DMS53 (cell line): ENCODE measurements around the gene FOXL3.
A peak's percentile ranks its signal among the peaks of the same experiment; 100 is the strongest.
"Not testable (repeated sequence)": the region's sequence is repeated elsewhere in the genome, so short reads cannot be mapped to it uniquely, and the experiment has no call there.

ENCODE experiments used
- DNase-seq: peaks from one replicate; lab custom pipeline; 2025; lab: John Stamatoyannopoulos, UW

The FOXL3 gene

DNA sequence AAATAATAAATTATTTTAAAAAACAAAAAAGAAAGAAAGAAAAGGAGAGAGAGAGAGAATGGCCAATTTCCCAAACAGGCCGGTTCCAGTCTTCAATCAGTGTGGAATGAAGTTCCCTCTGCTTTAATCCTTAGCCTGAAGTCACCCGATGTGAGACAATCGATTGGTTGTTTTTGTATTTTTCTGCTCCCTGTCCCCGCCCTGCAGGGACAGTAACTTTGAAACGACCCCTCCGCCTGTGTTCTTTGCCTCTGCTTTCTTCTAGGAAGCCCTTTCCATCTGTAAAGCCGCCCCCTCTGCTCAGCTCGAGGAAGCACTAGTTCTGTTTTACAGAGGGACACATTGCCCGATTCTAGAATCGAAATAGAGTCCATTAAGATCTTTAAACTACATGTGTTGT, 33.4 kb downstream of the FOXL3 start:
- no peak for DNase-seq

DNA sequence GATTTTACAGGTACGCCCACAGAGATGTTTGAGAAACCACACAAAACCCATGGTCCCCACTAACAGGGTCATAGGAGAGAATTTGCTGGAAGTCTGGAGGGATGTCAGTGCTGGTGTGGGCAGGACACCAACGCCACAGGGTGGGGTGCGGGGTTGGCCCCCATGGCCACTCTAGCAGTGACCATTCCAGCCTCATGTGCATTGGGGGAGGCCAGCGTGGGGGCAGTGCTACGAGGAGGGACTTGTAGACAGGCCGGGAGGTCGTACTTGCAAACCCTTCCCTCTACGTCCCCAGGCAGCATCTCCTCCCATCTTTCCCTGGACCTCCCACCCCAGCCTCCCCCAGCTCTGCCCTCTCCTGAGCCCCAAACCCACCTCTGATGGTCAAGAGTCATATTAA, 34.0 kb downstream of the FOXL3 start:
- no peak for DNase-seq

GRCh38 chr7:325051-325798, 35.3 kb downstream of the FOXL3 start:
- DNase-seq, result no peak

DNA sequence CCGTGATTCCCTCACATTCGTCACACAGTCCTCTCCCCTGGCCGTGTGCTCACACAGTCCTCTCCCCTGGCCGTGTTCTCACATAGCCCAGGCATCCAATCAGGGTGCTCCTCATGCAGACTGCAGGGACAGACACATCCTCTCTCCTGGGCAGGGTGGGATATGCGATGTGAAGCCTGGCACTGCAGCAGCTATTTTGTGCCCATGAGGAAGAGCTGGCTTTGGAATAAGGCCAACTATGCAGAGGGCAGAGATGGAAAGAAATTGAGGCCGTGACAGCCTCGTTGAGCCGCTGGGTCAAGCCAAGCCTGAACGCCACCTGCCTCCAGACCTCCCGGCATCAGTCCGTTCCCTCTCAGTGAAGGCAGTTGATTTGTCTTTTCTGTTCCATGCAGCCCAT, 35.8 kb downstream of the FOXL3 start:
- DNase-seq, result no peak

GRCh38 chr7:326273-326672, 36.3 kb downstream of the FOXL3 start:
- DNase-seq, result no peak

DNA sequence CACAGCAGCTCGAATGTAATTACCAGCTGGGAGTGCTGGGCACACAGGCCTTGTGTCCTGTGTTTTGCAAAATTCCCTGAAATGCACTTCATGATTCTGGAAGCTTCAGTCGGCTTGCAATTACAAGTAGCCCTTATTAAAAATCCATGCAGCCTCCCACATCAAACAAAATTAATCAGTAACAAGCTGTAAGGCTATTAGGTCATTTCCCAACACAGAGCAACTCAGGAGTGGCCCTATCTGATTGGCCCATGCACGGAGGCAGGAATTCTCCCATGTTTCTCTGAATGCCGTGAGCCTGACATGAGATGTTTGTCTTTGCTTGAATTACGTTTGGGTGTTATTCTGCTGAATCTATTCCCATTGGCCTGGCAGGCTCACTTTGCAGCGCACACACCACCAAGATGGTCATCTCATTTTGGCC, 36.9 kb downstream of the FOXL3 start:
- DNase-seq, result no peak

DNA sequence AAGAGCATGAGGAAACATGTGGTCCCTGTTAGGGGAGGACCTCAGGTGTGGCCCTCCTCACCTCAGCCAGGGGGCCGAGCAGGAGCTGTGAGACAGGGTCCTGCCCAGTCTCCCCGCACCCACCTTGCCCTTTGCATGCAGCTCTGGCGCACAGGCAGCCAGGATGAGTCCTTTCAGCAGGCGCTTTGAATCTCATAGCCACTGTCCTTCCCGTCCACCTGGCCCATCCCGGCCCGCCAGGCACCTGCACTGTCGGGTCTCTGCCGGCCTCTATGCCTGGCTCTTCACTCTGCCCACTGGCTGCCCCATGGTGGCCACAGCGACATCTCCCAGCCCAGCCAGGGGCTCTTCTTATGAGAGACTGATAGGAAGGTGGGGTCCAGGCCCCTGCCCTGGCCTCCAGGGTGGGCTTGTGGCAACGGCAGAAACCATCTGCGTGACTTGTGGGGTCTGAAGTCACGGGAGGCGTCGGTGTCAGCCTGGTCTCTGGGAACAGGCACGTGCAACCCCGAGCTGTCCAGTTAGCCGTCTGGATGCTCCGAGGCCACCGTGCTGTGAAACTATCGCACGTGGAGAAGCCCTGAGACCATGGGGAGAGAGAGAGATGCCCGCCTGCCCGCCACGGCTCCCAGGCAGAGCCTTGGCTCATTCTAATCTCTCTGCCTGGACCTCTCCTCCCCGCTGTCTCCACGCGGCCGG, 37.4 kb downstream of the FOXL3 start:
- no peak for DNase-seq

DNA sequence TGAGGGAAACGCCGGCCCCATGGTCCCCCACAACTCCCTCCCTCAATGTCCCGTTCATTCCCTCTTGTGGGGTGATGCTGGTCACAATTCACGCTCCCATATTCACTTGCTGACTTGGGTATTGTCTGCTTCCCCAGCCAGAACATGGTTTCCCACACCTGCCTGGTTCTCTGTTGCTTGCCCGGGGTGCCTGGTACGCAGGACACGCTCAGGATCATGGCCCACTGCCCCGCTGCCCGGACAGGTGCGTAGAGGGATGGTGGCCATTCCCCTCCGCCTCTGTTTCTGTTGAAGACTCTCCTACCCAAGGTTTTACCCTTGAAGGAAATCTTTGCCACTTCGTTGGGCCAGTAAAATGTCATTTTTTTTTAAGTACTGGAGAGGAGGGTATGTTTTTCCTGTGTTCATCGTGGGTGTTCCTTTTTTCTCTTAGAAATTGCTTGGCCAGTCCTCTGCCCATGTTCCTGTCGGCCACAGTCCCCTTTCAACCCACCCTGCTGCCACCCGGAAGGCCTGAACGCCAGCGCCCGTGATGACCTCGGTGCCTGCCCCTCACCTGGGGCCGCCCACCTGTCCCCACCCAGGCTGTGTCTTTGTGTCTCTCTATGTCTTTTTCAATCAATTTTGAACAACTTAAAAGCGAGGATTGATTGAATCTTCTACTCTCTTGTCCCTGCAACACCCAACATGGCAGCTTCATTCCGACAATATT, 38.2 kb downstream of the FOXL3 start:
- no peak for DNase-seq

DNA sequence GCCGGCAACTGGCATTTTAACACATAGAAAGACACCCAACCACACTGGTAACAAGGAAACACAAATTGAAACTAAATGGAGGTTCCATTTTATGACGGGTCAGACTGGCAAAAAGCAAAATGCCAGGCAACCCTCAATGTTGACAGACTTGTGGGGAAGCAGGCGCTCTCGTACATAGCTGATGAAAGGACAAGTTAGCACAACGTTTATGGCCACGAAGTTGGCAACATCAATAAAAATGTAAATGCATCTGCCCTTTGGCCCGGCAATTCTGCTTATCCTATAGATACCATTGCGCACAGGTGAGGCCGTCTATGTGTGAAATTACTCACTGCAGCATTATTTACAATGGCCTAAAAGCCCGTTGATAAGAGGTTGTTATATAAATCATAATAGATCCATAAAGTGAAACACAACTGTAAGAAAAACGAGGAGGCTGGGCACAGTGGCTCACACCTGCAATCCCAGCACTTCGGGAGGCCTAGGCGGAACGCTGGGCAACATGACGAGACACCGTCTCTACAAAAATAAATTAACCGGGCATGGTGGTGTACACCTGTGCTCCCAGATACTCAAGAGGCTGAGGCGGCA, 39.8 kb downstream of the FOXL3 start:
- DNase-seq, result no peak

- no peak for DNase-seq
Observed at GRCh38 chr7:330511-331230, 40.7 kb downstream of the FOXL3 start.

- no peak for DNase-seq
Observed at GRCh38 chr7:332020-332517, 42.1 kb downstream of the FOXL3 start.

GRCh38 chr7:332646-333392, 42.8 kb downstream of the FOXL3 start:
- DNase-seq, result peak; percentile 56

DNA sequence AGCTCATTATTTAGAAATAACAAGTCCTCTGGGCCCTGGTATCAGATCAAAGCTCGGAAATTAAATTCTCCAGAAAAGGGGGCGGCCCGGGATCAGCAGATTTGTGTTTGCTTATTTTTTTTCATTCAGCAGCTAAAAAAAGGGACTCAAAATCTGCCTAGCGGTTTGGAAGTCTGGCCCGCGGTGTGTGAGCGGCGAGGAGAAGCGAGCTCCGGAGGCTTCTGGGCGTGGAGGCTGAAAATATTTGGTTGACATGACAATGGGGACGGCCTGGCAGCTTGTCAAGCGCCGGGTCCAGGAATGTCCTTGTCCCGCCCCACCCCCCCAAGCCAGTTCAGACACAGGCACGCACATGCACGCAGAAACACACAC, 43.4 kb downstream of the FOXL3 start:
- DNase-seq, result no peak

DNA sequence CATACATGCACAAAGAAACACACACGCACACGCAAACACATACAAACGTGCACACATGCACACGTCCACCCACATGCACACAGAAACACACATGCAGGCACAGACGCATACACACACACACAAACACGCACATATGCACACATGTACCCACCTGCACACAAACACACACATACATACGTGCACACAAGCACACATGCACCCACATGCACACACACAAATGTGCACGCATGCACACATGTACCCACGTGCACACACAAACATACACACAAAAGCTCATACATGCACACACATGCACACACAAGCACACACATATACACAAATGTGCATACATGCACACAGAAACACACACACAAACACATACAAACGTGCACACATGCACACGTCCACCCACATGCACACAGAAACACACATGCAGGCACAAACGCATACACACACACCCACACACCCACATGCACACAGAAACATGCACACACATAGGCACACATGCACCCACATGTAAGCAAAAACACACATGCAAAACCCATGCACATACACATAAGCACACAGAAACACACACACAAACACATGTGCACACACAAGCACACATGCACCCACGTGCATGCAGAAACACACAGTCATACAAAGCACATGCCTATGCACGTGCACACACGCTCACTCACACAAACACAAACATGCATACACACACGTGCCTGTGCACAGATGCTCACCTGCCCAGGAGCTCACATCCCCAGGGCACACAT, 44.8 kb downstream of the FOXL3 start:
- DNase-seq, result no peak

DNA sequence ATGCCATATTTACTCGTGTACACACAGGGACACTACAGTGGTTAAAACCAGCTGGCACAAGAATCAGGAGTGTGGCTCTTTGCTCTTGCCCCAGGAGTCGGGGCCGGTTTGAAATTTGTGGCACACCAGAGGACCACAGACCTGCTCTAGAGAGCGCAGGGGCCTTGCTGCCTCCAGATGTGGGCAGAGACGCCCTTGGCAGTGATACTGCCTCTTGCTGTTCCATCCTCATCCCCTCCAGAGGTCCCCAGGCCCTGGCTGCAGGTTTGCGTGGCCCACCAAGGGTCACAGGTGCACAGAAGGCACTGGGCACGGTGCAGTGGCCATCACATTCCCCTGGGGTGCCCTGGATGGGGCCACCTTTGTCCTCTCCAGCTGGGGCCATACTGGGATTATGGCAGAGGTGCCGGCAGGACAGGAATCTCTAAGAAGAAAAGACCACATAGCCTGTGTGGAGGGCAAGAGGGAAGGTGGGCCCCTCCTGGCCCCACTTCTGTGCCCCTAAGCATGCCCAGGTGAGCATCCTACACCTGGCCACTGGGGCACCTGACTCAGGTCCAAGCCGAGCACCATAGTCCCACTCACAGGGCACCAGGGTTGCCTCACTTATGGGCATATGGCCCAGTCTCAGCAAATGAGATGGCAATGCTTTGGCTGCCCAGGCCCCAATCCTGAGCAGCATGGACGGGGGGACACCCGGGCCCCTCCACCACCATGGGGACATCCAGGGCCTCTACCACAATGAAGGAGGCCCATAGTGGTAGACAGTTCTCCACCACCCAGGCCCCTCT, 45.6 kb downstream of the FOXL3 start:
- DNase-seq, result no peak

- DNase-seq, result not testable (repeated sequence)
Observed at GRCh38 chr7:336149-336533, 46.2 kb downstream of the FOXL3 start.

- no peak for DNase-seq
Observed at GRCh38 chr7:336810-337566, 47.0 kb downstream of the FOXL3 start.

GRCh38 chr7:337567-337951, 47.6 kb downstream of the FOXL3 start:
- DNase-seq, result no peak
